LNCaP clone FGC (cell line): ENCODE results near the gene UGT3A2.

Experiments
- DNase-seq: peaks from one replicate; pipeline ENCODE4 v3.0.0-alpha.2; 2011; ENCODE audit warnings: low read depth
- H3K4me3 ChIP-seq: 2 replicates; pipeline ENCODE4 v1.5.1; 2011; ENCODE audit warnings: mild to moderate bottlenecking, low read depth, low read length, control low read depth
- CTCF ChIP-seq: IDR thresholded peaks from 2 replicates; pipeline ENCODE4 v1.5.1; 2012; ENCODE audit warnings: mild to moderate bottlenecking; ENCODE audit not compliant: control insufficient read depth, insufficient read depth; ENCODE audit errors: extremely low read depth

The UGT3A2 gene, protein sequence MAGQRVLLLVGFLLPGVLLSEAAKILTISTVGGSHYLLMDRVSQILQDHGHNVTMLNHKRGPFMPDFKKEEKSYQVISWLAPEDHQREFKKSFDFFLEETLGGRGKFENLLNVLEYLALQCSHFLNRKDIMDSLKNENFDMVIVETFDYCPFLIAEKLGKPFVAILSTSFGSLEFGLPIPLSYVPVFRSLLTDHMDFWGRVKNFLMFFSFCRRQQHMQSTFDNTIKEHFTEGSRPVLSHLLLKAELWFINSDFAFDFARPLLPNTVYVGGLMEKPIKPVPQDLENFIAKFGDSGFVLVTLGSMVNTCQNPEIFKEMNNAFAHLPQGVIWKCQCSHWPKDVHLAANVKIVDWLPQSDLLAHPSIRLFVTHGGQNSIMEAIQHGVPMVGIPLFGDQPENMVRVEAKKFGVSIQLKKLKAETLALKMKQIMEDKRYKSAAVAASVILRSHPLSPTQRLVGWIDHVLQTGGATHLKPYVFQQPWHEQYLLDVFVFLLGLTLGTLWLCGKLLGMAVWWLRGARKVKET

GRCh38 chr5:36066540-36067210 lies at the start of gene UGT3A2:
TSS of gene UGT3A2 (minus strand) at chr5:36066882. CDS start at chr5:36066789, 93 bp downstream.
- no peak for TF ChIP-seq CTCF
- H3K4me3 ChIP-seq: no peak within 1 kb of the TSS
- no peak for DNase-seq

- no peak overlapping the region for H3K4me3 ChIP-seq
- DNase-seq: peak; percentile 23
- TF ChIP-seq CTCF: no peak
These were observed 44.6 kb upstream of the UGT3A2 start for GRCh38 chr5:36111238-36111637.

GRCh38 chr5:36108758-36109460 lies 42.2 kb upstream of the UGT3A2 start:
- peak; percentile 37 for DNase-seq
- TF ChIP-seq CTCF: no peak
- H3K4me3 ChIP-seq: no peak overlapping the region

DNA sequence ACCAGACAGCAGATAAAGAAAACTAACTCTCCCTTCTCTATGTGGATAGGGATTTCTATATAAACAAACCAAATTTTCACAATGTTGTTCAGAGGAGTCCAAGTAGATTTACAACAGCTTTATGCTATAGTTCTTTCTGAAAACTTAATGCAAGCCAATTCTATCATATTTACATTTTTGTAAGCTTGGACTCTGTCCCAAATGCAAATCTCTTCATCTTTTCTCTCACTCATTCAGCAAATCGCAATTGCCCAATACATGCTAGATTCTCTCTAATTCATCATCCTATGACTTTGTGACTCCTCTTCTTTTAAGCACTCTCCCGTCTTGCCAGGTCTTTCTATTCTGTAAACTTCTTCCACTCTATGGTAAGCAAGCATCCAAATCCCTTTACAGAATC lies 39.1 kb upstream of the UGT3A2 start:
- no peak overlapping the region for H3K4me3 ChIP-seq
- DNase-seq: no peak
- TF ChIP-seq CTCF: no peak

DNA sequence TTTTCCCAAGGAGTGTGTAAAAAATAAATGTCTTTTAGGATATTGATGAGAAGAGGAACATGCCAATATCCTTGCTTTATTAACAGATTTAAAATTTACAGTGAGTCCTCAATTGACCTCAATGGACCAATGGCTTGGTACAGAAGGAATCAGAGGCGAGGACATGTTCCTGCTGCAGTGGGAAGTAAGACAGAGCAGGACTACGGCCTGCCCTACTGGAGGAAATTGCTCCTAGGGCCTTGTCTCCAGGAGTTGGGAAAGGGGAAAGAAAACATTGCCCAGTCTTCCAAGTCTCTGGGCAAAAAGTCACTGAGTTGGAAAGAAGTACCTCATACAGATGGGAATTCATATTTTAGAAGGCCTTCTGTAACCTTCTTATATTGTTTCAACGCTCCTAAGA lies 33.1 kb upstream of the UGT3A2 start:
- TF ChIP-seq CTCF: no peak
- DNase-seq: no peak
- H3K4me3 ChIP-seq: no peak overlapping the region

- H3K4me3 ChIP-seq: no peak overlapping the region
- no peak for TF ChIP-seq CTCF
- DNase-seq: peak; percentile 28
These were observed 29.8 kb upstream of the UGT3A2 start for GRCh38 chr5:36096486-36096885.
